OCI-LY7 (cell line): ENCODE data around the gene RRAD. TPM values are rescaled to one million over a fixed set of nuclear protein-coding genes. Genes with fewer than 3 reads are reported as not detected.

Source experiments
- BruUV-seq: library from RNA; stranded (reverse); fragments of 400-500 nt; replicated peaks from 2 replicates; lab custom pipeline; 2021; lab: Mats Ljungman, UMichigan
- CTCF ChIA-PET: fragments of 300-600 bp; sonication (Branson Sonifier 250); formaldehyde crosslinking; loops from one replicate; lab custom pipeline; 2022; ENCODE audit warnings: antibody characterized with exemption; ENCODE audit not compliant: unreplicated experiment; lab: Charles Lee
- POLR2A ChIA-PET: fragments of 300-600 bp; sonication (Branson Sonifier 250); formaldehyde crosslinking; loops from one replicate; lab custom pipeline; 2022; ENCODE audit warnings: antibody characterized with exemption; lab: Charles Lee
- DNase-seq: peaks from one replicate; pipeline ENCODE4 v3.0.0-alpha.2; 2015; ENCODE audit warnings: low spot score
- H2AFZ ChIP-seq: fragments of 200-600 bp; sonication (generic), shearing (Covaris generic); 2 replicates; pipeline ENCODE4 v1.6.1; 2014; ENCODE audit warnings: mild to moderate bottlenecking, antibody characterized with exemption, low read length, moderate library complexity
- H3K27ac ChIP-seq: fragments of 200-600 bp; sonication (generic); 2 replicates; pipeline ENCODE4 v1.5.1; 2014; ENCODE audit warnings: mixed run types, low read depth, mild to moderate bottlenecking, moderate library complexity, low read length, inconsistent platforms; ENCODE audit not compliant: poor library complexity, severe bottlenecking
- H3K36me3 ChIP-seq: fragments of 200-600 bp; sonication (generic); 2 replicates; pipeline ENCODE4 v1.6.1; 2014; ENCODE audit warnings: mild to moderate bottlenecking, antibody characterized with exemption, low read length, moderate library complexity, mixed read lengths; ENCODE audit not compliant: insufficient read depth
- H3K4me1 ChIP-seq: fragments of 200-600 bp; sonication (generic); 2 replicates; pipeline ENCODE4 v1.5.1; 2014; ENCODE audit warnings: mild to moderate bottlenecking, low read length; ENCODE audit not compliant: insufficient read depth, poor library complexity, severe bottlenecking
- H3K4me2 ChIP-seq: fragments of 200-600 bp; sonication (generic); 2 replicates; pipeline ENCODE4 v1.6.1; 2014; ENCODE audit warnings: mild to moderate bottlenecking, low read length
- H3K4me3 ChIP-seq: fragments of 200-600 bp; sonication (generic); 2 replicates; pipeline ENCODE4 v1.5.1; 2014; ENCODE audit warnings: mild to moderate bottlenecking, low read depth, low read length; ENCODE audit not compliant: poor library complexity, severe bottlenecking
- H3K79me2 ChIP-seq: fragments of 200-600 bp; sonication (generic); 2 replicates; pipeline ENCODE4 v1.6.1; 2016; ENCODE audit warnings: low read depth, mild to moderate bottlenecking, low read length, moderate library complexity, mixed read lengths; ENCODE audit not compliant: insufficient read depth
- H3K9me2 ChIP-seq: fragments of 200-600 bp; sonication (generic); 2 replicates; pipeline ENCODE4 v1.6.1; 2016; ENCODE audit warnings: mild to moderate bottlenecking, low read length, mixed read lengths; ENCODE audit not compliant: insufficient read depth
- H3K9me3 ChIP-seq: fragments of 200-600 bp; sonication (generic); 2 replicates; pipeline ENCODE4 v1.6.1; 2014; ENCODE audit warnings: mild to moderate bottlenecking, mixed run types, low read length, mixed read lengths
- H4K20me1 ChIP-seq: fragments of 200-600 bp; sonication (generic); 2 replicates; pipeline ENCODE4 v1.6.1; 2014; ENCODE audit warnings: mild to moderate bottlenecking, antibody characterized with exemption, low read length, moderate library complexity, mixed read lengths; ENCODE audit not compliant: insufficient read depth
- CTCF ChIP-seq: fragments of 200-600 bp; sonication (generic); conservative IDR thresholded peaks from 2 replicates; pipeline ENCODE4 v1.5.1; 2014; ENCODE audit warnings: mild to moderate bottlenecking, antibody characterized with exemption, low read length, moderate library complexity, mixed read lengths
- EZH2phosphoT487 ChIP-seq: fragments of 200-600 bp; sonication (generic); IDR thresholded peaks from 2 replicates; pipeline ENCODE4 v1.6.1; 2018; ENCODE audit warnings: low read depth, borderline replicate concordance, mild to moderate bottlenecking, mixed run types, antibody characterized with exemption, low read length, moderate library complexity, mixed read lengths
- intact Hi-C: fragments of 100-400 bp; cut with micrococcal nuclease; formaldehyde crosslinking; loops from one replicate; pipeline ENCODE4 v1.10.0; 2022; ENCODE audit not compliant: unreplicated experiment
- total RNA-seq, 2 experiments: library from RNA; depleted of rRNA in 1 of 2; stranded (reverse); fragments of >200 nt in 1 of 2; shearing (Covaris generic) in 1 of 2; gene quantifications; 2 replicates each; pipeline ENCODE4 v1.2.3, GENCODE V29; 2014 to 2022

RRAD gene
- total RNA-seq, 2 experiments from 2014 or later = 0.09 TPM; not detected in 1

- TF ChIP-seq CTCF (no peak), EZH2phosphoT487 (no peak)
- Histone ChIP-seq H3K36me3 (peaks cover 21% of the 10 kb centered on the region; the same call in 1 of the 2 replicates), H3K79me2 (no peaks in the 10 kb centered on the region), H3K9me3 (no peaks in the 10 kb centered on the region), H4K20me1 (no peaks in the 10 kb centered on the region), H3K9me2 (no peaks in the 10 kb centered on the region), H2AFZ (no peak overlapping the region), H3K4me3 (no peak overlapping the region), H3K4me2 (no peak overlapping the region), H3K27ac (no peak overlapping the region), H3K4me1 (peaks cover 5% of the 10 kb centered on the region)
- BruUV-seq = no TSS peak
- CTCF ChIA-PET = interaction anchor here (0.6 kb wide), 2 partner anchors 17 to 212 kb away, joined by 4 to 9 read pairs; no protein-coding TSS in a partner anchor
- intact Hi-C loops = no loop called here
- POLR2A ChIA-PET = interaction anchor here (0.6 to 0.9 kb wide), 3 partner anchors 9 to 47 kb away, joined by 3 to 5 read pairs (median 3); no protein-coding TSS in a partner anchor
- DNase-seq = no peak
These were observed 18.7 kb upstream of the RRAD start for GRCh38 chr16:66944054-66944441.

GRCh38 chr16:66943426-66944053 is 18.2 kb upstream of the RRAD start:
- Histone ChIP-seq H3K36me3 (peaks cover 21% of the 10 kb centered on the region; the same call in 1 of the 2 replicates), H3K4me1 (peaks cover 5% of the 10 kb centered on the region), H3K9me2 (no peaks in the 10 kb centered on the region), H3K4me3 (no peak overlapping the region), H3K79me2 (no peaks in the 10 kb centered on the region), H3K27ac (no peak overlapping the region), H4K20me1 (no peaks in the 10 kb centered on the region), H2AFZ (no peak overlapping the region), H3K9me3 (no peaks in the 10 kb centered on the region), H3K4me2 (no peak overlapping the region)
- intact Hi-C loops = no loop called here
- no peak for TF ChIP-seq CTCF
- no peak for TF ChIP-seq EZH2phosphoT487
- no peak for DNase-seq
- POLR2A ChIA-PET = interaction anchor here (0.6 to 0.9 kb wide), 2 partner anchors 47 to 170 kb away, joined by 3 to 5 read pairs; no protein-coding TSS in a partner anchor
- CTCF ChIA-PET = interaction anchor here (0.6 kb wide), 2 partner anchors 17 to 213 kb away, joined by 4 to 9 read pairs; no protein-coding TSS in a partner anchor
- BruUV-seq = no TSS peak

- no peak for TF ChIP-seq CTCF
- TF ChIP-seq EZH2phosphoT487 = no peak
- POLR2A ChIA-PET = interaction anchor here (0.6 kb wide), 1 partner anchor 171 kb away, joined by 3 read pairs; no protein-coding TSS in a partner anchor
These were observed 17.6 kb upstream of the RRAD start for GRCh38 chr16:66942981-66943380.

More at GRCh38 chr16:66942981-66943380, 17.6 kb upstream of the RRAD start:
- Histone ChIP-seq H3K9me3 (no peaks in the 10 kb centered on the region), H3K36me3 (peaks cover 21% of the 10 kb centered on the region; the same call in 1 of the 2 replicates), H3K9me2 (no peaks in the 10 kb centered on the region), H2AFZ (no peak overlapping the region), H3K27ac (no peak overlapping the region), H4K20me1 (no peaks in the 10 kb centered on the region), H3K79me2 (no peaks in the 10 kb centered on the region), H3K4me2 (no peak overlapping the region), H3K4me1 (peaks cover 5% of the 10 kb centered on the region), H3K4me3 (no peak overlapping the region)
- intact Hi-C loops = no loop called here
- no TSS peak for BruUV-seq
- no peak for DNase-seq
- CTCF ChIA-PET = interaction anchor here (0.5 kb wide), 1 partner anchor 290 kb away, joined by 4 read pairs; no protein-coding TSS in a partner anchor
